Right atrium auricular region (tissue), 2 donors: ENCODE results near the gene UTS2. TPM values are rescaled to one million over a fixed set of nuclear protein-coding genes. Genes with fewer than 3 reads are reported as not detected.

Experiments used
- DNase-seq: peaks from one replicate; pipeline ENCODE4 v3.0.0-alpha.2; 2019; ENCODE audit warnings: low spot score
- H3K27ac ChIP-seq, 2 donors: fragments of 200-600 bp; sonication (generic); 1 replicate in 1 of 2; 2 replicates in 1 of 2; pipeline ENCODE4 v1.5.1; 2016 to 2019
- H3K27me3 ChIP-seq, 2 donors: fragments of 200-600 bp; sonication (generic); one replicate each; pipeline versions ENCODE4 v1.5.1 to v1.6.0; 2017 to 2019
- H3K36me3 ChIP-seq: fragments of 200-600 bp; sonication (generic); one replicate; pipeline ENCODE4 v1.5.1; 2016
- H3K4me1 ChIP-seq, 2 donors: fragments of 200-600 bp; sonication (generic); one replicate each; pipeline versions ENCODE4 v1.5.1 to v1.6.0; 2017 to 2019
- H3K4me3 ChIP-seq, 2 donors: fragments of 200-600 bp; sonication (generic); 1 replicate in 1 of 2; 2 replicates in 1 of 2; pipeline ENCODE4 v1.5.1; 2017 to 2019; ENCODE audit warnings: mild to moderate bottlenecking in 1 of 2, moderate library complexity in 1 of 2
- H3K9me3 ChIP-seq, 2 donors: fragments of 200-600 bp; sonication (generic); one replicate each; pipeline ENCODE4 v1.5.1; 2019
- total RNA-seq, 2 donors: library from RNA; depleted of rRNA; stranded (reverse); fragments of >200 nt; gene quantifications; one replicate each; pipeline ENCODE4 v1.1.0, GENCODE V29; 2016
- TF ChIP-seq, protein P1 (sequence below), 2 donors: fragments of 200-600 bp; sonication (generic); IDR thresholded peaks; one replicate each; pipeline ENCODE4 v1.5.1; 2019; ENCODE audit warnings: antibody characterized with exemption in 2 of 2

The UTS2 gene
- total RNA-seq, 2 donors from 2014 or later: not detected

- no peak for DNase-seq
- Histone ChIP-seq H3K36me3 (peaks cover 86% of the 10 kb centered on the region), H3K9me3 (no peaks in the 10 kb centered on the region), H3K4me3 (no peak overlapping the region), H3K4me1 (no peaks in the 10 kb centered on the region), H3K27ac (no peak overlapping the region), H3K27me3 (no peaks in the 10 kb centered on the region)
- TF ChIP-seq, protein P1, sequence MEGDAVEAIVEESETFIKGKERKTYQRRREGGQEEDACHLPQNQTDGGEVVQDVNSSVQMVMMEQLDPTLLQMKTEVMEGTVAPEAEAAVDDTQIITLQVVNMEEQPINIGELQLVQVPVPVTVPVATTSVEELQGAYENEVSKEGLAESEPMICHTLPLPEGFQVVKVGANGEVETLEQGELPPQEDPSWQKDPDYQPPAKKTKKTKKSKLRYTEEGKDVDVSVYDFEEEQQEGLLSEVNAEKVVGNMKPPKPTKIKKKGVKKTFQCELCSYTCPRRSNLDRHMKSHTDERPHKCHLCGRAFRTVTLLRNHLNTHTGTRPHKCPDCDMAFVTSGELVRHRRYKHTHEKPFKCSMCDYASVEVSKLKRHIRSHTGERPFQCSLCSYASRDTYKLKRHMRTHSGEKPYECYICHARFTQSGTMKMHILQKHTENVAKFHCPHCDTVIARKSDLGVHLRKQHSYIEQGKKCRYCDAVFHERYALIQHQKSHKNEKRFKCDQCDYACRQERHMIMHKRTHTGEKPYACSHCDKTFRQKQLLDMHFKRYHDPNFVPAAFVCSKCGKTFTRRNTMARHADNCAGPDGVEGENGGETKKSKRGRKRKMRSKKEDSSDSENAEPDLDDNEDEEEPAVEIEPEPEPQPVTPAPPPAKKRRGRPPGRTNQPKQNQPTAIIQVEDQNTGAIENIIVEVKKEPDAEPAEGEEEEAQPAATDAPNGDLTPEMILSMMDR (IDR thresholded peaks at IDR 0.05): no peak
Observed at GRCh38 chr1:7826363-7826762, 26.5 kb downstream of the UTS2 start.

- H3K36me3 ChIP-seq: peaks cover 87% of the 10 kb centered on the region
- H3K4me1 ChIP-seq: no peaks in the 10 kb centered on the region
Observed at GRCh38 chr1:7824701-7825100, 28.2 kb downstream of the UTS2 start.

GRCh38 chr1:7821282-7821681, 31.6 kb downstream of the UTS2 start:
- no peak for DNase-seq

More at GRCh38 chr1:7824701-7825100, 28.2 kb downstream of the UTS2 start:
- no peak overlapping the region for H3K27ac ChIP-seq
- no peaks in the 10 kb centered on the region for H3K9me3 ChIP-seq
- TF ChIP-seq, protein P1 (IDR thresholded peaks at IDR 0.05): no peak
- DNase-seq: no peak
- no peak overlapping the region for H3K4me3 ChIP-seq
- H3K27me3 ChIP-seq: no peaks in the 10 kb centered on the region

DNA sequence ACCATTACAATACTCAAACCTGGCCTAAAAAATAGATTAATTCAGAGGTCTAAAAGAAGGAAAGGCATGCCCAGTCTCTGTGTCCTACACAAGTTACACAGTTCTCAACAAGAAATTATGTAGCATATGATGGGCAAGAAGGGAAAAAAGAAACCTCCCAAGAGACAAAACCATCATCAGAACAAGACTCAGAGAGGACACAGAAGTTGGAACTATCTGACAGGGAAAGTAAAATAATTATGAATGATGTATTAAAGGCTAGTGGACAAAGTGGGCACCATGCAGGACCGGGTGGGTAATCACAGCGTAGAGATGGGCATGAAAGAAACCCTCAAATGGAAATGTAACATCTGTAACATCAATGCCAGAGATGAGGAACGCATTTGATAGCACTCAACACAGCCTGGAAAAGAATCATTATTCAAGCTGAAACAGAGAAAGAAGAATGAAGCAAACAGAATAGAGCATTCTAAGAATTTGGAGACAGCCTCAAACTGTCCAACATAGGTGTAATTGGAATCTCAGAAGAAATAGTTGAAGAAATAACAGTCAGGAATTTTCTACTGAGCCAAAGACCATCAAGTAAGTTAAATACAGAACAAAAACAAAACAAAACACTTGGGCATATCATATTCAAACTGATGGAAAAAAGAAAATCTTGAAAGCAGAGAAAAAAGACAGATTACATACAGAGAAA, 39.0 kb downstream of the UTS2 start:
- peaks cover 61% of the 10 kb centered on the region for H3K36me3 ChIP-seq
- H3K4me1 ChIP-seq: no peaks in the 10 kb centered on the region
- peaks cover 0 to 13% of the 10 kb centered on the region in 2 donors for H3K9me3 ChIP-seq
- TF ChIP-seq, protein P1 (IDR thresholded peaks at IDR 0.05): no peak
- DNase-seq: no peak
- no peak overlapping the region for H3K27ac ChIP-seq
- H3K4me3 ChIP-seq: no peak overlapping the region
- H3K27me3 ChIP-seq: no peaks in the 10 kb centered on the region

More at GRCh38 chr1:7821282-7821681, 31.6 kb downstream of the UTS2 start:
- H3K4me1 ChIP-seq: no peaks in the 10 kb centered on the region
- peaks cover 80% of the 10 kb centered on the region for H3K36me3 ChIP-seq
- no peaks in the 10 kb centered on the region for H3K27me3 ChIP-seq
- TF ChIP-seq, protein P1 (IDR thresholded peaks at IDR 0.05): no peak
- H3K4me3 ChIP-seq: no peak overlapping the region
- H3K27ac ChIP-seq: no peak overlapping the region
- H3K9me3 ChIP-seq: no peaks in the 10 kb centered on the region

- H3K4me3 ChIP-seq: no peak overlapping the region
- TF ChIP-seq, protein P1 (IDR thresholded peaks at IDR 0.05): no peak
- H3K36me3 ChIP-seq: peaks cover 65% of the 10 kb centered on the region
- H3K27ac ChIP-seq: no peak overlapping the region
- H3K4me1 ChIP-seq: no peaks in the 10 kb centered on the region
- no peak for DNase-seq
- H3K9me3 ChIP-seq: peaks cover 0 to 13% of the 10 kb centered on the region in 2 donors
- no peaks in the 10 kb centered on the region for H3K27me3 ChIP-seq
Observed at GRCh38 chr1:7811476-7811875, 41.4 kb downstream of the UTS2 start.

- no peak overlapping the region for H3K27ac ChIP-seq
- TF ChIP-seq, protein P1 (IDR thresholded peaks at IDR 0.05): no peak
- H3K4me3 ChIP-seq: no peak overlapping the region
Observed at GRCh38 chr1:7810395-7810794, 42.5 kb downstream of the UTS2 start.

More at GRCh38 chr1:7810395-7810794, 42.5 kb downstream of the UTS2 start:
- Histone ChIP-seq H3K4me1 (no peaks in the 10 kb centered on the region), H3K36me3 (peaks cover 76% of the 10 kb centered on the region), H3K27me3 (no peaks in the 10 kb centered on the region), H3K9me3 (peaks cover 0 to 13% of the 10 kb centered on the region in 2 donors)
- no peak for DNase-seq
